Measurements from ENCODE around the gene MTMR10.

Gene MTMR10

GRCh38 chr15:30895461-30896210 is 95.8 kb downstream of the MTMR10 start:
- FAIRE-seq (no peak), DNase-seq (ENCODE audit: insufficient read length, low spot score) (no peak)
- TF ChIP-seq POLR2AphosphoS5 (IDR thresholded peaks at IDR 0.05; ENCODE audit: low read depth, low read length) (no peak), POU2F2 (IDR thresholded peaks at IDR 0.05; ENCODE audit: low read depth, low read length) (no peak), TAF1 (IDR thresholded peaks at IDR 0.05; ENCODE audit: low read depth, low read length) (no peak), POLR2A (IDR thresholded peaks at IDR 0.05; ENCODE audit: low read depth, low read length) (no peak), SPI1 (IDR thresholded peaks at IDR 0.05; ENCODE audit: low read depth, low read length) (no peak)

GRCh38 chr15:30889196-30889595 is 102.2 kb downstream of the MTMR10 start:
- TF ChIP-seq SPI1 (IDR thresholded peaks at IDR 0.05; ENCODE audit: low read depth, low read length) (no peak), POLR2AphosphoS5 (IDR thresholded peaks at IDR 0.05; ENCODE audit: low read depth, low read length) (no peak), POLR2A (IDR thresholded peaks at IDR 0.05; ENCODE audit: low read depth, low read length) (no peak), PAX5 (IDR thresholded peaks at IDR 0.05; ENCODE audit: insufficient read depth, low read length, severe bottlenecking) (no peak), POU2F2 (IDR thresholded peaks at IDR 0.05; ENCODE audit: low read depth, low read length) (no peak), TAF1 (IDR thresholded peaks at IDR 0.05; ENCODE audit: low read depth, low read length) (no peak)
- DNase-seq (ENCODE audit: insufficient read length, low spot score), result no peak
- no peak for FAIRE-seq

All from GM12891 (cell line).